ENCODE measurements around the gene MCTP1.

MCTP1 gene

DNA sequence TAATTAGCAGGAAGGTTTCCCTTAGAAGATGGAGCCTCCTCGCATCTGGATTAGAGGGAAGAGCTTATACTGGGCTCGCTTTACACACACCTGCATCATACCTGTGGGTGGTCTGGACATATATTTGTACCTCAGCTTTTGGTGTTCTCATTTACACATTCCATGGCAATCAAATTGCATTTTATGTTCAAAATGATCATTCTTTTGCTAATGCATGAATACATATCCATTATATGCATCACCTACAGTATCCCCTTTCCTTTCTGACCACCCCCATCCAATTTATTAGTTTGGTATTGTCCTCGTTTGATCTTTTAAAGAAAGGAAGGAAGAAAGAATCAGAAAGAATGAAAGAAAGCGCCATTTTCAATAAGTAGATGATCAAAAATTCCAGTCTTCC is 415.0 kb downstream of the MCTP1 start:
- TF ChIP-seq, protein P1, sequence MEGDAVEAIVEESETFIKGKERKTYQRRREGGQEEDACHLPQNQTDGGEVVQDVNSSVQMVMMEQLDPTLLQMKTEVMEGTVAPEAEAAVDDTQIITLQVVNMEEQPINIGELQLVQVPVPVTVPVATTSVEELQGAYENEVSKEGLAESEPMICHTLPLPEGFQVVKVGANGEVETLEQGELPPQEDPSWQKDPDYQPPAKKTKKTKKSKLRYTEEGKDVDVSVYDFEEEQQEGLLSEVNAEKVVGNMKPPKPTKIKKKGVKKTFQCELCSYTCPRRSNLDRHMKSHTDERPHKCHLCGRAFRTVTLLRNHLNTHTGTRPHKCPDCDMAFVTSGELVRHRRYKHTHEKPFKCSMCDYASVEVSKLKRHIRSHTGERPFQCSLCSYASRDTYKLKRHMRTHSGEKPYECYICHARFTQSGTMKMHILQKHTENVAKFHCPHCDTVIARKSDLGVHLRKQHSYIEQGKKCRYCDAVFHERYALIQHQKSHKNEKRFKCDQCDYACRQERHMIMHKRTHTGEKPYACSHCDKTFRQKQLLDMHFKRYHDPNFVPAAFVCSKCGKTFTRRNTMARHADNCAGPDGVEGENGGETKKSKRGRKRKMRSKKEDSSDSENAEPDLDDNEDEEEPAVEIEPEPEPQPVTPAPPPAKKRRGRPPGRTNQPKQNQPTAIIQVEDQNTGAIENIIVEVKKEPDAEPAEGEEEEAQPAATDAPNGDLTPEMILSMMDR (IDR thresholded peaks at IDR 0.05; ENCODE audit: poor library complexity, severe bottlenecking) = no peak
- H3K4me3 ChIP-seq (ENCODE audit: severe bottlenecking) = no peak overlapping the region
- peaks cover 5% of the 10 kb centered on the region for H3K27me3 ChIP-seq (ENCODE audit: insufficient read depth, poor library complexity, severe bottlenecking)
- H3K4me1 ChIP-seq (ENCODE audit: insufficient read depth, poor library complexity, severe bottlenecking) = no peaks in the 10 kb centered on the region
- H3K9me3 ChIP-seq (ENCODE audit: severe bottlenecking) = no peaks in the 10 kb centered on the region
- no peaks in the 10 kb centered on the region for H3K36me3 ChIP-seq (ENCODE audit: low read depth)
- no peak overlapping the region for H3K27ac ChIP-seq (ENCODE audit: poor library complexity, severe bottlenecking)
- no peak for ATAC-seq (ENCODE audit: low read depth)
- DNase-seq (ENCODE audit: low spot score) = no peak

DNA sequence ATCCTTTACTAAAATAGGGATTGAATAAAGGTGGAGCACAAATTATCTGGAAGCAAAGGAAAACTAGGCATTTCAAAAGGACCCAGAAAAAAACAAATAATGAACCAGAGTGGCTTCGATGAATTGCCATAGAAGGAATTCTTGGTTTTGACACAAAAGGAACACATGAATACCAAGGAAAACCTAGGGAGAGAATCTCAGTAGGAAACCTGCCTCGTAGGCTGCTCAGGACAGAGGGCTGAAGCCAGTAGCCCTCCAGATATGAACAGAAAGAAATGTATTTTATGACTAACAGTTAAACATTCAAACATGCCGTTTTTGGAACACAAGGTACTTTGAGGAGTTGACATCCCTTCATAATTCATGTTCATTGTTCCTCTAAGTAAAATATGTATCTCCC is 420.9 kb downstream of the MCTP1 start:
- no peak overlapping the region for H3K27ac ChIP-seq (ENCODE audit: poor library complexity, severe bottlenecking)
- ATAC-seq (ENCODE audit: low read depth) (no peak), DNase-seq (ENCODE audit: low spot score) (no peak)
- H3K36me3 ChIP-seq (ENCODE audit: low read depth) = no peaks in the 10 kb centered on the region
- no peaks in the 10 kb centered on the region for H3K27me3 ChIP-seq (ENCODE audit: insufficient read depth, poor library complexity, severe bottlenecking)
- H3K9me3 ChIP-seq (ENCODE audit: severe bottlenecking) = no peaks in the 10 kb centered on the region
- TF ChIP-seq, protein P1 (IDR thresholded peaks at IDR 0.05; ENCODE audit: poor library complexity, severe bottlenecking) = no peak
- no peak overlapping the region for H3K4me3 ChIP-seq (ENCODE audit: severe bottlenecking)
- no peaks in the 10 kb centered on the region for H3K4me1 ChIP-seq (ENCODE audit: insufficient read depth, poor library complexity, severe bottlenecking)

DNA sequence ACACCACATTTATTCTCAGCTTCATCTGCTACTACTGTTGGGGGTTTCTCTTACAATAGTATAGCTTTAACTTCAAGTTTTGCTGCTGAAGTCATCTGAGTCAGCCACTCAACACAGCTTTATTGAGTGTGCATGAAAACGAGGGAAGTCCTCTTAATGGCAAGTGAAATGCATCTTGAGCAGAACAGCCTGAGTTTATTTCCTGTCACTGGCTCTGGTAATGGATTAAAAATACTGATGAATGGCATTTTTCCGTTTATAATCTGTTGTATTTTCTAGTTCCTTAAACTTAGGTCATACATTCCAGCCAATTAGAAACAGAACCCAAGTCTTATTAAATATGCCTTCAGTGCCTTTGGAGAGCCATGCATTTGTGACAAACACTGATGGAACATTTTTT is 427.8 kb downstream of the MCTP1 start:
- DNase-seq (ENCODE audit: low spot score) = no peak
- H3K27me3 ChIP-seq (ENCODE audit: insufficient read depth, poor library complexity, severe bottlenecking) = no peaks in the 10 kb centered on the region
- no peaks in the 10 kb centered on the region for H3K36me3 ChIP-seq (ENCODE audit: low read depth)
- no peaks in the 10 kb centered on the region for H3K4me1 ChIP-seq (ENCODE audit: insufficient read depth, poor library complexity, severe bottlenecking)
- no peak for ATAC-seq (ENCODE audit: low read depth)
- TF ChIP-seq, protein P1 (IDR thresholded peaks at IDR 0.05; ENCODE audit: poor library complexity, severe bottlenecking) = no peak
- no peaks in the 10 kb centered on the region for H3K9me3 ChIP-seq (ENCODE audit: severe bottlenecking)
- H3K4me3 ChIP-seq (ENCODE audit: severe bottlenecking) = no peak overlapping the region
- no peak overlapping the region for H3K27ac ChIP-seq (ENCODE audit: poor library complexity, severe bottlenecking)

GRCh38 chr5:94856257-94856800 is 428.6 kb downstream of the MCTP1 start:
- Histone ChIP-seq H3K36me3 (ENCODE audit: low read depth) (no peaks in the 10 kb centered on the region), H3K9me3 (ENCODE audit: severe bottlenecking) (no peaks in the 10 kb centered on the region), H3K27me3 (ENCODE audit: insufficient read depth, poor library complexity, severe bottlenecking) (no peaks in the 10 kb centered on the region), H3K27ac (ENCODE audit: poor library complexity, severe bottlenecking) (no peak overlapping the region), H3K4me3 (ENCODE audit: severe bottlenecking) (no peak overlapping the region), H3K4me1 (ENCODE audit: insufficient read depth, poor library complexity, severe bottlenecking) (no peaks in the 10 kb centered on the region)
- TF ChIP-seq, protein P1 (IDR thresholded peaks at IDR 0.05; ENCODE audit: poor library complexity, severe bottlenecking) = no peak
- no peak for ATAC-seq (ENCODE audit: low read depth)
- DNase-seq (ENCODE audit: low spot score) = no peak

GRCh38 chr5:94855543-94855942 is 429.4 kb downstream of the MCTP1 start:
- DNase-seq (ENCODE audit: low spot score) = no peak
- H3K9me3 ChIP-seq (ENCODE audit: severe bottlenecking) = no peaks in the 10 kb centered on the region

More at GRCh38 chr5:94855543-94855942, 429.4 kb downstream of the MCTP1 start:
- no peak for ATAC-seq (ENCODE audit: low read depth)
- TF ChIP-seq, protein P1 (IDR thresholded peaks at IDR 0.05; ENCODE audit: poor library complexity, severe bottlenecking) = no peak
- no peaks in the 10 kb centered on the region for H3K27me3 ChIP-seq (ENCODE audit: insufficient read depth, poor library complexity, severe bottlenecking)
- H3K4me1 ChIP-seq (ENCODE audit: insufficient read depth, poor library complexity, severe bottlenecking) = no peaks in the 10 kb centered on the region
- H3K27ac ChIP-seq (ENCODE audit: poor library complexity, severe bottlenecking) = no peak overlapping the region
- H3K4me3 ChIP-seq (ENCODE audit: severe bottlenecking) = no peak overlapping the region
- no peaks in the 10 kb centered on the region for H3K36me3 ChIP-seq (ENCODE audit: low read depth)

Data from RWPE2 (cell line).